Naive thymus-derived CD4-positive, alpha-beta T cell (primary cell): ENCODE results near the gene ITGB2. TPM values are rescaled to one million over a fixed set of nuclear protein-coding genes. Genes with fewer than 3 reads are reported as not detected.
A peak's percentile ranks its signal among the peaks of the same experiment; 100 is the strongest.

Experiments used
- ATAC-seq: fragments of 150-1000 bp; cut with Tn5 transposase; 2 replicates; pipeline ENCODE4 v1.10.0; 2021; ENCODE audit warnings: mild to moderate bottlenecking, moderate library complexity
- CTCF ChIA-PET: fragments of 350-600 bp; sonication (Branson Sonifier 250); formaldehyde crosslinking; loops from one replicate; lab custom pipeline; 2021; ENCODE audit warnings: antibody characterized with exemption; lab: Charles Lee
- POLR2A ChIA-PET: fragments of 350-600 bp; sonication (Branson Sonifier 250); formaldehyde crosslinking; loops from one replicate; lab custom pipeline; 2021; ENCODE audit warnings: antibody characterized with exemption, inconsistent platforms; lab: Charles Lee
- DNase-seq, 9 donors: peaks; one replicate each; pipeline versions ENCODE4 v3.0.0 to v3.0.0-alpha.2; 2020 to 2022; ENCODE audit warnings: mixed read lengths in 1 of 9
- H3K27ac ChIP-seq: one replicate; pipeline ENCODE4 v1.7.0; 2013; ENCODE audit warnings: mild to moderate bottlenecking, low read depth, low read length, moderate library complexity
- H3K27me3 ChIP-seq, 2 donors: one replicate each; pipeline ENCODE4 v1.7.0; 2013; ENCODE audit warnings: low read length in 2 of 2, mild to moderate bottlenecking in 2 of 2, moderate library complexity in 2 of 2; ENCODE audit not compliant: control insufficient read depth in 2 of 2, insufficient read depth in 2 of 2
- H3K36me3 ChIP-seq, 3 experiments: 1 replicate in 2 of 3; 2 replicates in 1 of 3; pipeline ENCODE4 v1.7.0; 2013; ENCODE audit warnings: low read length in 3 of 3, mild to moderate bottlenecking in 3 of 3, moderate library complexity in 1 of 3; ENCODE audit not compliant: insufficient read depth in 3 of 3, control insufficient read depth in 2 of 3
- H3K4me1 ChIP-seq, 2 donors: one replicate each; pipeline ENCODE4 v1.7.0; 2013; ENCODE audit warnings: low read length in 2 of 2, mild to moderate bottlenecking in 2 of 2, moderate library complexity in 1 of 2; ENCODE audit not compliant: control insufficient read depth in 2 of 2, insufficient read depth in 2 of 2
- H3K4me3 ChIP-seq: 2 replicates; pipeline ENCODE4 v1.7.0; 2013; ENCODE audit warnings: mild to moderate bottlenecking, low read length
- H3K9me3 ChIP-seq, 3 experiments: 1 replicate in 2 of 3; 2 replicates in 1 of 3; pipeline ENCODE4 v1.7.0; 2013; ENCODE audit warnings: low read length in 3 of 3; ENCODE audit not compliant: control insufficient read depth in 2 of 3
- H3K27ac Mint-ChIP-seq, 9 donors: one replicate each; pipeline ENCODE4 v1.8.0; 2020 to 2022; ENCODE audit warnings: mixed read lengths in 9 of 9, mild to moderate bottlenecking in 8 of 9, moderate library complexity in 5 of 9, inconsistent platforms in 2 of 9
- H3K27me3 Mint-ChIP-seq, 5 donors: one replicate each; pipeline ENCODE4 v1.8.0; 2021 to 2022; ENCODE audit warnings: mixed read lengths in 5 of 5, mild to moderate bottlenecking in 1 of 5
- H3K36me3 Mint-ChIP-seq, 5 donors: one replicate each; pipeline ENCODE4 v1.8.0; 2020 to 2022; ENCODE audit warnings: mixed read lengths in 5 of 5, mild to moderate bottlenecking in 3 of 5, inconsistent platforms in 1 of 5
- H3K4me1 Mint-ChIP-seq, 7 donors: one replicate each; pipeline ENCODE4 v1.8.0; 2020 to 2022; ENCODE audit warnings: mixed read lengths in 7 of 7, mild to moderate bottlenecking in 3 of 7, inconsistent platforms in 1 of 7
- H3K4me3 Mint-ChIP-seq, 10 donors: one replicate each; pipeline ENCODE4 v1.8.0; 2020 to 2022; ENCODE audit warnings: mild to moderate bottlenecking in 10 of 10, mixed read lengths in 10 of 10, moderate library complexity in 6 of 10, inconsistent platforms in 2 of 10
- H3K9me3 Mint-ChIP-seq, 11 donors: one replicate each; pipeline ENCODE4 v1.8.0; 2020 to 2022; ENCODE audit warnings: mixed read lengths in 11 of 11, mild to moderate bottlenecking in 4 of 11, inconsistent platforms in 1 of 11, moderate library complexity in 1 of 11
- intact Hi-C, 2 donors: fragments of 100-400 bp; cut with micrococcal nuclease; formaldehyde crosslinking; loops; one replicate each; pipeline ENCODE4 v1.15.1; 2023
- polyA plus RNA-seq, 2 donors: library from polyadenylated mRNA; unstranded; fragments of 300-500 nt; fragmentation: Illumina TruSeq; gene quantifications; one replicate each; pipeline ENCODE4 v1.2.3, GENCODE V29; 2021
- total RNA-seq, 6 experiments: library from RNA in 5 of 6; stranded (reverse) in 5 of 6; gene quantifications; 1 replicate in 5 of 6; 2 replicates in 1 of 6; pipeline ENCODE4 v1.2.3 and lab custom pipeline; 2021 to 2026

The ITGB2 gene
- total and polyA plus RNA-seq, 7 experiments from 2014 or later, result 280 to 877 (median 459) TPM

- CTCF ChIA-PET, result interaction anchor here (1.2 to 2.5 kb wide), 4 partner anchors 9 to 24 kb away, joined by 3 to 6 read pairs (median 6); partner anchors contain the start of gene ITGB2
- POLR2A ChIA-PET, result interaction anchor here (0.6 to 17.4 kb wide), 8 partner anchors 8 to 88 kb away, joined by 3 to 569 read pairs (median 4); no protein-coding TSS in a partner anchor
- ATAC-seq (no peak), DNase-seq (no peak)
- Mint-ChIP-seq H3K4me1 (peaks cover 38 to 72% (median 52%) of the 10 kb centered on the region in 7 donors), H3K4me3 (peak overlapping the region in 9 of 10 donors; percentile 25 to 91 (median 58)), H3K36me3 (peaks cover 5 to 33% (median 19%) of the 10 kb centered on the region in 5 donors), H3K9me3 (peaks cover 0 to 2% (median 0%) of the 10 kb centered on the region in 11 donors), H3K27me3 (no peaks in the 10 kb centered on the region), H3K27ac (peak overlapping the region; percentile 66 to 95 (median 87))
- peak overlapping the region; percentile 80 for H3K27ac ChIP-seq
- no peak overlapping the region for H3K4me3 ChIP-seq
- intact Hi-C loops, result no loop called here
- H3K9me3 ChIP-seq, result no peaks in the 10 kb centered on the region
- peaks cover 27 to 65% of the 10 kb centered on the region in 2 donors for H3K4me1 ChIP-seq
- H3K27me3 ChIP-seq, result no peaks in the 10 kb centered on the region
- H3K36me3 ChIP-seq, result peaks cover 22 to 64% (median 26%) of the 10 kb centered on the region in 3 experiments
Observed at GRCh38 chr21:44907966-44908895, 12.5 kb downstream of the ITGB2 start.

GRCh38 chr21:44907225-44907965, 13.3 kb downstream of the ITGB2 start:
- Mint-ChIP-seq H3K27me3 (no peaks in the 10 kb centered on the region), H3K27ac (peak overlapping the region in 8 of 9 donors; percentile 32 to 95 (median 86)), H3K4me1 (peaks cover 37 to 72% (median 54%) of the 10 kb centered on the region in 7 donors), H3K9me3 (peaks cover 0 to 2% (median 0%) of the 10 kb centered on the region in 11 donors), H3K4me3 (peak overlapping the region in 5 of 10 donors; percentile 18 to 91 (median 37)), H3K36me3 (peaks cover 12 to 39% (median 26%) of the 10 kb centered on the region in 5 donors)
- no peaks in the 10 kb centered on the region for H3K9me3 ChIP-seq
- peak overlapping the region; percentile 69 for H3K27ac ChIP-seq
- no peaks in the 10 kb centered on the region for H3K27me3 ChIP-seq
- H3K36me3 ChIP-seq, result peaks cover 30 to 72% (median 31%) of the 10 kb centered on the region in 3 experiments
- ChIA-PET CTCF (interaction anchor here (1.2 to 1.6 kb wide), 4 partner anchors 10 to 106 kb away, joined by 3 to 6 read pairs (median 4); partner anchors contain the start of gene UBE2G2), POLR2A (interaction anchor here (0.6 to 17.4 kb wide), 9 partner anchors 10 to 1558 kb away, joined by 3 to 569 read pairs (median 3); partner anchors contain the start of genes ITGB2 and PTTG1IP)
- no peak overlapping the region for H3K4me3 ChIP-seq
- H3K4me1 ChIP-seq, result peaks cover 21 to 60% of the 10 kb centered on the region in 2 donors
- intact Hi-C loops, result no loop called here
- ATAC-seq, result no peak
- DNase-seq, result no peak

- peaks cover 47 to 89% (median 47%) of the 10 kb centered on the region in 3 experiments for H3K36me3 ChIP-seq
- Mint-ChIP-seq H3K36me3 (peaks cover 12 to 47% (median 33%) of the 10 kb centered on the region in 5 donors), H3K4me3 (peak overlapping the region in 1 of 10 donors; percentile 23), H3K27me3 (no peaks in the 10 kb centered on the region), H3K9me3 (peaks cover 0 to 2% (median 0%) of the 10 kb centered on the region in 11 donors), H3K27ac (peak overlapping the region in 5 of 9 donors; percentile 54 to 91 (median 76)), H3K4me1 (peaks cover 22 to 57% (median 46%) of the 10 kb centered on the region in 7 donors)
- no peaks in the 10 kb centered on the region for H3K27me3 ChIP-seq
- H3K27ac ChIP-seq, result peak overlapping the region; percentile 69
- DNase-seq, result no peak
- POLR2A ChIA-PET, result interaction anchor here (0.6 to 17.4 kb wide), 7 partner anchors 9 to 49 kb away, joined by 3 to 569 read pairs (median 6); partner anchors contain the start of gene SLX9
- intact Hi-C loops, result no loop called here
- H3K4me1 ChIP-seq, result peaks cover 4 to 43% of the 10 kb centered on the region in 2 donors
- CTCF ChIA-PET, result interaction anchor here (0.9 to 1.7 kb wide), 2 partner anchors 12 to 27 kb away, joined by 3 to 7 read pairs; no protein-coding TSS in a partner anchor
- ATAC-seq, result peak; percentile 31
- no peaks in the 10 kb centered on the region for H3K9me3 ChIP-seq
- H3K4me3 ChIP-seq, result no peak overlapping the region
Observed at GRCh38 chr21:44905728-44906090, 15.0 kb downstream of the ITGB2 start.

DNA sequence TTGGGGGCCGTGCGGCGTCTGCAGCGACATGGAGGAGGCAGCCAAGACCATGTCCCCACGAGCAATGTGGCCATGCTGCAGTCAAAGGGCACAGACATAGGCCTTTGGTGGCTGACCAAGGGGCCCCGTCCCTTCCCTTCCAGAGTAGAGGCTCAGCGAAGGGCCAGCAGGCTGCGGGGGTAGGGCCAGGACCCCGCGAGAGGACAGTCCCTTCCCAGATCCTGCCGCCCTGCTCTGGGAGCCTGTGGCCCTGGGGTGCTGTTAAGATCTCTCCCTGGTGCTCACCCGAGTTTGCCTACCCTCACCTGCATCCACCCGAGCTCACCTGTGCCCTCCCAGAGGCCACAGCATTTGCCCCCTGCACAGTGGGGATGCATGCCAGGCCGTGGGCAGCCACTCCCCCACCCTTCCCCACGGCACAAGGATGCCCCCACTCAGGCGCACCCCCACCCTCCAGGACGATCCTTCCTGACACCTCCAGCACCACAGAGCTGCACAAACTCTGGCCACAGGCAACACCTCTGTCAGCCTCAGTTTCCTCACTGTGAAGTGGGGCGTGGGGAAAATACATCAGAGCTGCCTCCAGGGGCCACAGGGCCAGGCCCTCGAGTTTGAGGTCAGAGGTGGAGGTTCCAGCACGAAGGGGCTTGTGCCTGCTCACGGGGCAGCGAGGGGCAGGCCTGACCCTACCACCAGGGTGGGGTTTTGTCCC, 15.5 kb downstream of the ITGB2 start:
- ATAC-seq (no peak), DNase-seq (no peak)
- ChIA-PET POLR2A (interaction anchor here (0.6 to 17.4 kb wide), 7 partner anchors 9 to 49 kb away, joined by 3 to 569 read pairs (median 6); partner anchors contain the start of gene SLX9), CTCF (interaction anchor here (0.9 to 1.7 kb wide), 2 partner anchors 11 to 28 kb away, joined by 3 to 7 read pairs; no protein-coding TSS in a partner anchor)
- Histone ChIP-seq H3K27me3 (no peaks in the 10 kb centered on the region), H3K27ac (peak overlapping the region; percentile 69), H3K4me1 (peaks cover 0 to 38% of the 10 kb centered on the region in 2 donors), H3K36me3 (peaks cover 51 to 93% (median 52%) of the 10 kb centered on the region in 3 experiments), H3K4me3 (no peak overlapping the region), H3K9me3 (no peaks in the 10 kb centered on the region)
- peaks cover 0 to 2% (median 0%) of the 10 kb centered on the region in 11 donors for H3K9me3 Mint-ChIP-seq
- no peaks in the 10 kb centered on the region for H3K27me3 Mint-ChIP-seq
- peak overlapping the region in 8 of 9 donors; percentile 15 to 84 (median 58) for H3K27ac Mint-ChIP-seq
- H3K36me3 Mint-ChIP-seq, result peaks cover 12 to 49% (median 33%) of the 10 kb centered on the region in 5 donors
- intact Hi-C loops, result no loop called here
- H3K4me3 Mint-ChIP-seq, result peak overlapping the region in 1 of 10 donors; percentile 30
- H3K4me1 Mint-ChIP-seq, result peaks cover 22 to 52% (median 41%) of the 10 kb centered on the region in 7 donors

DNA sequence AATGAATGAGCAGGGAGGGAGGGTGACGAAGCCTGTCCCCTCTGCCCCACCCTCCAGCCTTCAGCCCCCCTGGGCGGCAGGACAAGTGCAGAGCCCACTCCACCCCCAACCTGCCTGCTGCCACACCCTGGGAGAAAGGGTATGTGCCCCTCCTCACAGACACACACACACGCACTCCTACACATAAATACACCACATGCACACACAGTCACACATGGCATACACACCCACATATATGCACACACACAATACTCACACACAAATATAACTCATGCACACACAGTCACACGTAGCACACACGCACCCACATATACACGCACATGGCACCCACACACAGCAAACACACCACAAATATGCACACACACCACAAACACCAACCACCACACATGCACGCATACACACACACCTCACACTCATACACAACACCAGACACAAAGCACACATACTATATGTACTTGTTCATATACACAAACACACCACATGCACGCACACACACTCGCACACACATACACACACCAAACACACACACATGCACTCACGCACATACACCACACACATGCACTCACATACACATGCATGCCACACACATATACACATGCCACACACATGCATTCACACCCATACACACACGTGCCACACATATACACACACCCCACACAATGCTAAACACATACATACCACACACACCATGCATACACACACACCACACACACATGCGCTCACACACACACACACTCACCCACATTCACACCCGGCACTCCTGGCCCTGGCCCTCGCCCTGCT, 16.4 kb downstream of the ITGB2 start:
- intact Hi-C loops, result no loop called here
- H3K4me1 ChIP-seq, result peaks cover 0 to 29% of the 10 kb centered on the region in 2 donors
- ATAC-seq, result no peak
- H3K36me3 ChIP-seq, result peaks cover 43 to 93% (median 58%) of the 10 kb centered on the region in 3 experiments
- CTCF ChIA-PET, result no interaction called here
- H3K27ac ChIP-seq, result peak overlapping the region; percentile 69
- POLR2A ChIA-PET, result interaction anchor here (4.2 to 17.4 kb wide), 2 partner anchors 8 to 26 kb away, joined by 35 to 569 read pairs; no protein-coding TSS in a partner anchor
- no peak for DNase-seq
- Mint-ChIP-seq H3K27me3 (no peaks in the 10 kb centered on the region), H3K4me1 (peaks cover 15 to 44% (median 34%) of the 10 kb centered on the region in 7 donors), H3K4me3 (peak overlapping the region in 3 of 10 donors; percentile 1 to 30 (median 15)), H3K27ac (peak overlapping the region; percentile 8 to 84 (median 62)), H3K9me3 (peaks cover 0 to 2% (median 0%) of the 10 kb centered on the region in 11 donors), H3K36me3 (peaks cover 12 to 51% (median 33%) of the 10 kb centered on the region in 5 donors)
- H3K27me3 ChIP-seq, result no peaks in the 10 kb centered on the region
- H3K9me3 ChIP-seq, result no peaks in the 10 kb centered on the region
- H3K4me3 ChIP-seq, result no peak overlapping the region
